GM21825 (cell line): ENCODE results near the gene SIL1.
A peak's percentile ranks its signal among the peaks of the same experiment; 100 is the strongest.

Experiments used
- ATAC-seq: cut with Tn5 transposase; IDR thresholded peaks from one replicate; pipeline ENCODE4 v1.9.1; 2021; ENCODE audit warnings: mild to moderate bottlenecking, moderate library complexity; ENCODE audit not compliant: unreplicated experiment

The SIL1 gene

DNA sequence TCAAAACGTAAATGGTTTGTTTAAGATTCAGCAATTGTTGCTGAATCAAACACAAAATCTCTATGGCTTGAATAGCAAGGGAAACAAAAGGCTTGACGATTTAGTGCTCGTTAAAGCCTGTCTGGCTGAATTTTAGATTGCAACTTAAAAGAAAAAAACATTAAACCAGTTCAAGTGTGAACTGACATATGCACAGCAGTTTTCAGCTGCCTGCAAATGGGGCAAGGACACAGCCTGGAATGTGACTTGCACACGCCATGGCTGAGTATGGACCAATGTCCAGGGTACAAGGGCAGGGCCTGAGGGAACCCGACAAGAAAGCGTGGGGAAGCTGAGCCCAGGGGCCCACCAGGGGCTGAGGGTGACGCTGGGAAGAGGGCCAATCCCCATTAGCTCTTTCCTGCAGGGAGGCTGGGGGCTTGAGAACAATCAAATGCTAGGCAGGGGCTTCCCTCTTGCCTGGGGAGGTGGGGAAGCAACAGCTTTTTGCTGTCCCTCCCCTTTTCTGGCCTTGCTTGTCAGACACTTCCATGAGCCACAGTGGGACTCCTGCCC, 233.4 kb downstream of the SIL1 start:
- no peak for ATAC-seq

DNA sequence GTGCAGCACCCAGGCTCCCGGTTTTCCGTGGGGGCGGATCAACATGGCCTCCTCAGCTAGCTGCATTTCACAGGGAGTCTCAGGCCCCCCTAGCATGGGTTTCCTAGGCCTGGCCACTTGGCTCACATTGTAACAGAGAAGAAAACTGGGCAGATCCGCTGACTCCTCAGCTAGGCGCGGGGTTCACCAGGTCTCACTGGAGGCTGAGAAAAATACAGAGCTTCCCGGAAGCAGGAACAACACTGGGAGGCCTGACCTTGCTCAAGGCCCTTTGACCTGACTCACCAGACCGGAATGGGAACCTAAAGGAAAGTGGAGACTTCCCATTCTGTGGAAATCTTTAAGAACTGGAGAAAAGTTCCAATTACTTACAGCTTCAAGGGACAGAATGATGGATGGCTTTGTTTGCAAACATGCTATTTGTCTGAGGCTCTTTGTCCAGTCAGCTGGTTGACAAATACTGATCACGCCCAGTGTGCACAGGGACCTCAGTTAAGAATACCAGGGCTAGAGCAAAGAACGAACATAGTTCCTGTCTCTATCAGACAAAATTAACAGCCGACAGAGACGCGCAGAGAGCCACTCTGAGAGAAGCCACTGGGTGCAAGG, 234.3 kb downstream of the SIL1 start:
- ATAC-seq: no peak

DNA sequence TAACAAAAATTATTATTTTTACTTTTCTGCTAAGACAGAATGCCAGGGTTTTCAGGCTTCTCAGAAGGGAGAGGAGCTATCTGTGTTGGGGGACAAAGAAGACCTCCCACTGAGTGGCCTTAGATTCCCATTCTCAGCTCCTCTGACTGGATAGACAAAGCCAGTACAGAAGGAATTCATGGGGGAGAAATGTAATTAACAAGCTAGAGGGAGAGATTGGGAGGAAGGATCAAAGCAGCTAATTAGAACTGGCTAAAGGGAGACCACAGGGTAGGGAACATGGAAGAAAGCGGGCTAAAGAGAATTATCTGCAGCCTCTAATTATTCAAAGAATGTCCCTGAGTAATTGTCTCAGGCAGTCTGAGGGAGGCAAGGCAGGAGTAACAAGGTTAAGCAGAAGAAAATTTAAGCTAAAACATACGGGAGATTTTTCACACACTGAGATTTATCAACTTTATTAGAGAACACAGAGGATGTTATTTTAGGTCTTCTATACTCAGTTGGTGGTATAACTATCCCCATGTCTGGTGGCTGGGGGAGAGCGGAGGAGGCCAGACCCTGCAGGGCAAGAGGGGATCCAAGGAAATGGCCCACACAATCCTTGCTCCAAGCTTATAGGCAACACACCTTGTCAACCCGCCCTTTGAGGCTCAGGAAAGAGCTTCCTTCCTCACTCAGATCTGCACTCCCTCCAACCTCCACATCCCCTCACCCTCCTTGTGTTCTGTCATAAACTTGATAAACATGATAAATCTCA, 235.4 kb downstream of the SIL1 start:
- ATAC-seq: no peak

DNA sequence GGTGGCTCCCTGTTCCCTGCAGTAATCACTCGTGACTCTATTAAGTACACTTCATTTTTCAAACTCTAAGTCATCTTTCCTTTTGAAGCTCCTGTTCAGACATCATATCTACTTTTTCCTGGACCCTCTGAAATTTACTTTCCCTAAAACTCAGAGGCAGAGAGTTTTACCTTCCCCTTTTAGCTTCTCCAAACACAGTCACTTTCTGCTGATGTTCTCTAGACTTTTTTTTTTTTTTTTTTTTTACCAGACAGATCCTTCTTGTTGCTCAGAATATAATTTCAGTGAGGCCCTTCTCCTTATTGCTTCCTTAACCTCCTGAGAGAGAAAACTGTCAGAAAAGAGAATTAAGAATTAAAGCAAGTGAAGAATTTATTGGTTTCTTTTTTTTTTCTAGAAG, 236.4 kb downstream of the SIL1 start:
- ATAC-seq: no peak

DNA sequence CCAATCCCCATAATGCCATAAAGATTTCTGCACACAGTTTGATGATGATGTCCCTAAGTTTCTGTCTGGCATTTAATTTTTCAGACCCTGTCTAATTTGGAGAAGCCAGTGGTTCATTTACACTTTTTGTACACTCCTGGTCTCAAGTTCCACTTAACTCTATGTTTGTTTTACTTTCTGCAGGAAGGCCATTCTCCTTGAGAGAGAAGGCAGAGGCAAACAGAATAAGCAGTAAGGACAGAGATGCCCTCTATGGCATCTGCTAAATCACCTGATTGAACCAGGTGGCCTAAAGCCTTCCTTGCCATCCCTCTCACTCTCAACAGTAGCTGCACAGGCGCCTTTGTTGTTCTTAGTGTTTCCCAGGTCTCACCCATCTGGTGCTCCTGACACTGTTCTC, 236.9 kb downstream of the SIL1 start:
- no peak for ATAC-seq

DNA sequence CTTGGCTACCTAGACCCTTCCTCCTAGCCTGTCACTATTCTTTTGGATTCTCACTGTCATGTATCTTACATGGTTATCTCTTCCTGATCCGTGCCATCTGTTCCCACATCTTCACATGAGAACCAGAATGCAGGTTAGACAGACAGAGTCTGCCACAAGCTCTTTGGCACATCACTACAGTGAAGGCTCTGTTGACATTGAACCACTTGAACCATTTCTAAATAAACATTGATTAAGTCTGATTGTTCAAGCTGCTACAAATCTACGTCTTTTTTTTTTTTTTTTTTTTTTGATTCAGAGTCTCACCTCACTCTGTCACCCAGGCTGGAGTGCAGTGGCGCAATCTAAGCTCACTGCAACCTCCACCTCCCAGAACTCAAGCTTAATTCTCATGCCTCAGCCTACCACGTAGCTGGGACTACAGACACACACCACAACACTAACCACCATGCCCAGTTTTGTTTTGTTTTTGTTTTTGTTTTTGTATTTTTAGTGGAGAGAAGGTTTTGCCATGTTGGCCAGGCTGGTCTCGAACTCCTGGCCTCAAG, 237.9 kb downstream of the SIL1 start:
- no peak for ATAC-seq

DNA sequence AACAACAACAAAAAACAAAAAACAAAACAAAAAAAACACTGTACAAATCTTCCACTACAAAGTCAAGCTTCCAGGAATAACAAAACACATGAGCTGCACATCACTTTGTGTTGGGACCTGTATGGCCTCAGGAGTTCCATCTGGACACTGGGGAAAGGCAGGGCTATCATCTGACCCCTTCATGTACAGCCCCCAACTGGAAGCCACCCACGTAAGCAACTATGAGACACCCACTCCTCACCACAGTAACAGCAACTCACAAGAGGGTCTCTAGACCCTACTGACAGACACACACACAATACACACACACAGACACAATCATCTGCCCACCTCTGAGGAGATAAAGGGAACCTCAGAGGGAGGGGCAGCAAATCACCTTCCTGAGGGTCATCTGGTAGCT, 241.4 kb downstream of the SIL1 start:
- ATAC-seq: no peak

DNA sequence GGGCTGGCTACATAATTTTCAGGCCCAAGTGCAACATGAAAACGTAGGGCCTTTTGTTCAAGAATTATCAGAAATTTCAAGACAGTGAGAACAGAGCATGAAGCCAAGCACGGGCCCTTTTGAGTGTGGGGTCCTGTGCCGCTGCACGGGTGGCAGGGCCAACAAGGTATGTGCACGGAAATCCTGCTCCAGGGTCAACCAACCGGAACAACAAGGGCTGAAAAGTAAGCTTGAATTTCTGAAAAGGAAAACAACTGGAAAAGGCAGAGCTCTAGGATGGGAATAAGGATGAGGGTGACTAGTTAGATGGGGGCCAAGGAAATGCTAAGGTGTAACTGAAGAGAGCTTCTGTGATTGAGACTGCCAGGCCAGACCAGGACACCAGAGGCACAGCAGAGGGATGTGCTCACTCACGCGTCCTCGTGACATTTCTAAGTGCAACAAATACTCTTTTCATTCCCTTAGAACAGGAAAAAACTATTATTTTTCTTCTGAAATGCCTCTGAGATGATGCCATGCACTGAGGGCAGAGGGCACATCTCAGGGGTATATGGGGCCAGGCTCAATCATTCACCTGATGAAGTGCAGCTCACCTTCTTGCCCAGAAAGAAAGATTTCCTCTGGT, 242.4 kb downstream of the SIL1 start:
- no peak for ATAC-seq

DNA sequence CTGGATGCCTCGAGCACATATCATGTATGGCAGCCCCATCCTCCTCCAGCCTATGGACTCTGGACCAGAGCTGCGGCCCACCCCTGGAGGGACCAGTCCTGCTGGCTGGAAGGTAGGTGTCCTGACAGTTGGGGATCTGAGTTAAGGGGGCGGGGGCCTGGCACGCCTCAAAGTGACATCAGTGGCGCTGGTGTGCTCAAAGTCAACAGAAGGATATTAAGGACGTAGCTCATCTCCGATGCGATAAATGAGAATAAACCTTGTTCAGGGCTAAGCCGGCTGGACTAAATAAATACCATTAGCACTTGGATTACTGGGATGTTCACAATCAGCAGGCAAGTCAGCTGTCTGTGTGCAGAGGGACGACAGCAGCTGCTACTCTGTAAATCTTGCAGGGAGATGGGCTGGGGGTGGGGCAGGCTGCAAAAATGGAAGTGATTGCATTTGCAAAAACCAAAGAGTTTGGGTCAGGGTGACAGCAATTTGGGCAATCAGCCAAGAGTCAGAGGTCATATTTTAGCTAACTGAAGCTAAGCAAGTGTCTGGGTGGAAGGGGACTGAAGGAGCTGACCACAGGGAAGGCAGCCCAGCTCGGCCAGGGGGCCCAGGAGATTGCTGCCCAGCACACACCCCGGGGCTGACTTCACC, 243.0 kb downstream of the SIL1 start:
- ATAC-seq: no peak

DNA sequence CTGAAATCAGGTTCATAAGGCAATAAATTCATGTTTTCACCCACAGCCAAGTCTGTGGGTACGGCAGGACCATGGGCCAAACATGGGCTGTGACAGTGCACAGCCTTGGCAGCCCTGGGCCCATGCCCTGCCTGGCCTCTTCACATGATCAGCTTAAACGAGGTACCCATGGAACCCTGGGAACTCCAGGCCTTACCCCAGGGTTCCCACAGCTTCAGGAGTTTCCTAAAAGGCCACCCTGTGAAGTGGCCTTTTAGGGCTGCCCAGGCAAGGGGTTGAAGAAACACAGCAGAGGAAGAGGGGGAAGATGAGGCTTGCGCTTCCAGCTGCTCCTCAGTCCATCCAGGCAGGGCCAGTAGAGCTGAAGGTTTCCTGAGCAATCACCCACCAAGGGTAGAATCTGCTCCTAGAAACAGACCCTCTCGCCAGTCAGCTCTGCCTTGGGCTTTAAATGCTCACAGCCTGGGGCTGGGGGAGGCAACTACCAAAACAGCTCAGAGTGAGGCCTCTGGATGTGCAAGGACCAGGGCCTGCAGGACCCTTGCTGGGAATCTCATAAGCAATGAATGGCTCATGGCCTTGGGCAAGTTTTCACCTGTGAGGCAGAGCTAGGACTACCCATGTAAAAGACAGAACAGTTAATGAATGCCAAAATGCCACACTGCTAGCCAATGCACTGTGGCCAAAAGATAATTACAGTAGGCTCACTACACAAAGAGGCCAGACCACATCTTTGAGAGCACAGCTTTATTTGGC, 243.7 kb downstream of the SIL1 start:
- ATAC-seq: no peak

DNA sequence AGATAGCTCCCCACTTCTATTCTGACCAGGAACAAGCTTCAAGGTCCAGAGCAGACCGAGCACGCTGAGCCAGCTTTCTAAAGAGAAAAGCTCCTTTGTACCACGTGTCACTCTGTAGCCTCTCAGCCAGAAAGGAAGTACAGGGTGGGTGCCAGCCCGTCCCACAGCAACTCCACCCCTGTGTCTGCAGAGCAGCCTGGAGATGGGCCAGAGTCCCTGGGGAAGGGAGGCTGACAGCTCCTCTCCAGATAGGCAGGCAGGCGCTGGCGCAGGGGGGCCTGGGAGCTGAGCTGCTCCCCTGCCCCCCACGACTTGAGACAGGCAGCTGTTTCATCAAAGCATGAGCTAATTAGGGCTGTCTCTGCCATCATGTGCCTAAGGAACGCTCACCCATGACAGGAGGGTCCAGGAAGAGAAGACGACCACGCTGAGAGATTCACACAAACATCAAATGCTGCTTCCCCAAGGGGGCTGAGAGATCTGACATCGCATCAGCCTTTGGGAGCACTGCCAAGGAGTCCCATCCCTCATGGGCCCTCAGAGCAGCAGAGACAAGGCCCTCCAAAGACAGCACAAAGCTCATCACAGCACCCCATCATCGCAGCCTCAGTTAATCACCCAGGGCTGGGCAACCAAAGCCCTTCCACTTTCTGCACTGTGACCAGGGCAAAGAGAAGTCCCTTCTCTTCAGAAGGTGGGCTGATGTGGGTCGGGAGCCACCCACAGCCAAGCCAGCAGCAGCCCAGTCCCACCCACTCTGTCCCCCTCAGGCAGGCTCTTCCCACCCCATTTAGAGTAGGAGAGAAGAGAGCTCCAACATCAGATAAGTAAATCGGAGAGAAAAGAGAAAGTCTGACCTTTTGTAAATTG, 244.5 kb downstream of the SIL1 start:
- peak; percentile 75 for ATAC-seq

DNA sequence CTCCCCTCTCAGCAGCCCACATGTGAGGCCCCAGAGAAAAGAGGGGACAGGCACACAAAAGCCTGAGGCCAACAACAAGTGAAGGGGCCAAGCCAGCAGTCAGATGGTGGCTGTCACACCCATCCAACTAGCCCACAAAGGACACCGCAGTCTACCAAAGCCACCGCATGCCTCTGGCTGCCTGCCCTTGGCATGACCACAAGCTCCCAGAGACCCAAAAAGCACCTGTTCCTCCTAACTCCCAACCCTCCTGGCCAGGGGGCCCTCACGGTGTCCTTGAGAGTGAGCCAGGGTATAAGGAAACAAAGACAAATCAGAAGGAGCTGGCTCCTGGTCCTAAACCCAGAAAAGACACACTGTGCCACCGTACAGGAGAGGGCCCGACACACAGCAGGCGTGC, 245.2 kb downstream of the SIL1 start:
- no peak for ATAC-seq

DNA sequence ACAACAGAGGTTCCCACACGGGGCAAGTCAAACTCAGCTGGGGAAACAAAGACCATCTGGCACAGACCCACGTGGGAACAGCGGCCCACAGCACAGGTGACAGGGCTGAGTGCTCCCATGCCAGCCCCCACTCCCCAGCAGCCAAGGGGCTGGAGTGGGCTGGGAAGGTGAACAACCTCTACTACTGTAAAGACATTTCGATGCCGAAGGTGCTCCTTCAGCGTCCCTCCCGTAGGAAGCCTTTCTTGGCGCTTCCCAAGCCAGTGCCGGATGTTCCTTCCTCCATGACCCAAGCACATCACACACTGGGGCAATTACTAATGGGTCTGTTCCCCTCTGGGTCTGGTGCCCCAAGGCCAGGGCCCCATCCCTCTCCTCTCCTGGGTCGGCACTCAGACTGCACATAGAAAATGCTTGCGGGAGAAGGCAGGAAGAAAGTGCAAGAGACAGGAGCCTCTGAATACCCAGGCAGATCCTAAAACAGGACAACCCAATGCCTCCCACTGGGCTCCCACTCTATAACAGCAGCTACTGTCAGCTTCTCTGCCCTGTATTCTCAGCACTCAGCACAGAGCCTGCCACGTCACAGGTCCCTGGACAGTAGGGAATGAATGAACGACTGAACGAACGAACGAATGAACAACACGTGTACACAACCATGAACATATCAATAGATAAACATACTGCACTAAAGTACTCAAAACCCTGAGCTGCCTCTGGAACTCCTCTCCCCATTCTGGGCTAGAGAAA, 246.0 kb downstream of the SIL1 start:
- ATAC-seq: no peak

DNA sequence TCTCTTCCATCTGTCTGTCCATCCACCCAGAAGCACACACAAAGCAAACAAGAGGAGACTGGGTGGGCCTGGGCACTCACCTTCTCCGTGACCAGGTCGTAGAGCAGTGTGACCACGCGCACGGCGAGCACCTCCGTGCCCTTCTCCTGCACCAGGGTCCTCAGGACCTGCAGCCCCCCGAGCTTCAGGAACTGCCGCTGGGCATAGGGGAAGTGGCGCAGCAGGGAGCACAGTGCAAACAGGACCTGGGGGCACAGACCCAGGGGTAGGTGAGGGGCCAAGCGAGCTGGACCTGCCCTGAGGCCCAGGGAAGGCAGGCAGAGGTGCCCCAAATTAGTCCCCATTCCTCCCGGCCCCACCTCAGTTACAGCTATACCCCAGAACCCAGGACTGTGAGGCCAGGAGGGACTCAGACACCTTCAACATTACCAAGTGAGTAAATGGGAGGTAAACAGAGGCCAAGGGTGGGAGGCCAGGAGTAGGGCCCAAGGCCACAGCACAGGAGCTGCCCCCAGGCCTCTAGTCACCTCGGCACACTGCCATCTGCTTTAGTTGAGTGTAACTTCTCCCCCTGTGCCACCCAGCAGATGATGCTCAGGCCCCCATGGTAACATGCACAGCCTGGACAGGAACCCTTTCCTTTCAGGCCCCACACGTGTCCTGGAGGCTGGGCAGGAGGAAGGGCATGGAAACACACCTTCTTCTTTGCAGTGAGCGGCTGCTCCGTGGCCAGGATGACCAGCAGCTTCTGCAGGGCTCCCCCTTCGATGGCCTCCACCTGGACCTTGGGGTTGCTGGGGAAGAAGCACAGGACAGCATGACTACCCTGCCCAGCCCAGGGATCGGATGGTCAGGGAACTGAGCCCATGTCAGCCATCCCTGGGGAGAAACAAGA, 246.8 kb downstream of the SIL1 start:
- ATAC-seq: no peak

DNA sequence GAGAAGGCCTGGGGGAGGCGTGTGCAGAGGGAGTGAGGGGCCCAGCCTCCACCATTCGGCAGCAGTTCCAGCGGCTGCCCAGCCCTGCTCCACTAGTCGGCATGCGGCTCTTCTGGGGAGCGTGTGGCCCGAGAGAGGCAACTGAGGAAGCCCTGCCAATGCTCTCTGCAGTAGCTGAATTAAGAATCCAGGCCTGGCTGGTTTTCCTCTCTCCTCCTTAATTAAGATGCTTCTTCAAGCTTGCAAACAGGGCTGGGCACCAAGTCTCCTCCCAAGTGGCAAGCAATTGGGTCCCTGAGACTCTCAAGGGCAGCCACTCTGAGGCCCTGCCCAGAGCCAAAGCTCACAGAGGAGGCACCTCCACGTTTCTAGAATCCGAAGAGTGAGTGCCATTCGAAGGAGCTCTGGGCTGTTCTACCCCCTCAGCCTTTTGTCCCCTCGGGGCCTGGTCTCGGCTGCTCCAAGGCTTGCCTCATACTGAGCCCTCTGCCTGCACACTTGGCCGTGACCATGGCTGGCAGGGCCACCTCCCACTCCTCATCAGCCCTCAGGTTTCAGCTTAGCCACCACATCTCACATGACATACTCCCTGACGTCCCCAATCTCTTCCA, 247.6 kb downstream of the SIL1 start:
- no peak for ATAC-seq

DNA sequence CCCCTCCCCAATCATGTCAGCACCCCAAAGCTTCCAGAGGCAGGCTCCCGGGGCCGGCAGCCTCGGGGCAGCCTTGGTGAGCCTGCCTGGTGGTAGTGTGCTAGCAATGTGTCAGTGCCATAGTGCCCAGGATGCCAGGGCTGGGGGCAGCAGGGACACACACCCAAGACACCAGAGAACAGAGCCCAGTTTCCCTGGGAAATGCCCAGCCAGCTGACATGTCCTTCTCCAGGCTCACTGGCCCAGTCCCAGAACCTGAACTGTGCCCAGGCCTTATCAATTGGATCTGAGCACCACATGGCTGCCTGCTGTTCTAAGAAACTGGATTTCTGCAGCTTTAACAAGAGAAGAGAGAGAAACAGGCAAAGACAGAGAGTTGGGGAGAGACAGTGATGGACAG, 248.2 kb downstream of the SIL1 start:
- ATAC-seq: no peak

DNA sequence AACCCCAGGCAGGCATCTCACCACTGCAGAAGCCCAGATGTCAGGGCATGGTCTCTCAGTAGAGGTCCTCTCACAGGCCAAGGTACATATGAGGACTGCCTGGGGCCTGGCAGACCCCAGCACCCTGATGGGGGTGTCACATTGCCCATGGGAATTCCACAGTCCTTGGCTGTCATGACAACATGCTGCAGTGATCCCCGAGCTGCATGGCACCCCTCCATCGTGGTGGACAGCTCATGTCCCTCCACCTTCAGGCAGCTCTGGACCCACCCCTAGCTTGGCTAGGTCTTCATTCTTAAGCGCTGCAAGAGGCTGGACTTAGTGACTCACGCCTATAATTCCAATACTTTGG, 249.0 kb downstream of the SIL1 start:
- no peak for ATAC-seq
